Left cardiac atrium (tissue), 2 donors: Measurements from ENCODE around the gene H3-3A. TPM values are rescaled to one million over a fixed set of nuclear protein-coding genes. Genes with fewer than 3 reads are reported as not detected.

Experiments used
- total RNA-seq, 2 donors: library from RNA; stranded (reverse); fragmentation: NEBNext Ultra II Directional; extraction: Animal tissue kit (Norgen Biotek cat#: 25700); gene quantifications; one replicate each; pipeline ENCODE4 v1.2.1, GENCODE V29; 2021
- donor health status: DM: no; HTN: yes; CAD: no; lungs with severe emphysema.
- donor health status: DM: yes; HTN: yes; CAD: no.

H3-3A gene
- total RNA-seq, 2 donors from 2014 or later, result 285 to 316 TPM

Other genes with a start within 250 kb of the H3-3A start
- 10 to 100 TPM; 33.2 to 37.1 TPM for gene TMEM63A, start 180.3 kb upstream of the H3-3A start, total RNA-seq
- under 1 TPM in 1 of 2 donors, not detected in 1; 0.27 TPM for gene LEFTY1, start 173.6 kb upstream of the H3-3A start, total RNA-seq
- gene PYCR2, start 138.5 kb upstream of the H3-3A start, total RNA-seq, result 10 to 100 TPM; 58.0 to 58.8 TPM
- gene LEFTY2, start 121.5 kb upstream of the H3-3A start, total RNA-seq, result 1 to 10 TPM in 1 of 2 donors, under 1 TPM in 1; 0.34 to 1.2 TPM
- 10 to 100 TPM; 11.1 to 18.7 TPM for gene SDE2, start 63.4 kb upstream of the H3-3A start, total RNA-seq
- 10 to 100 TPM; 25.4 to 40.8 TPM for gene ACBD3, start 124.0 kb downstream of the H3-3A start, total RNA-seq
- gene MIXL1, start 160.9 kb downstream of the H3-3A start, total RNA-seq, result not detected
- gene LIN9, start 246.4 kb downstream of the H3-3A start, total RNA-seq, result 1 to 10 TPM; 2.9 to 4.1 TPM